ENCODE results near the gene CHST6.
"Not testable (repeated sequence)": the region's sequence is repeated elsewhere in the genome, so short reads cannot be mapped to it uniquely, and the experiment has no call there.

CHST6 gene

DNA sequence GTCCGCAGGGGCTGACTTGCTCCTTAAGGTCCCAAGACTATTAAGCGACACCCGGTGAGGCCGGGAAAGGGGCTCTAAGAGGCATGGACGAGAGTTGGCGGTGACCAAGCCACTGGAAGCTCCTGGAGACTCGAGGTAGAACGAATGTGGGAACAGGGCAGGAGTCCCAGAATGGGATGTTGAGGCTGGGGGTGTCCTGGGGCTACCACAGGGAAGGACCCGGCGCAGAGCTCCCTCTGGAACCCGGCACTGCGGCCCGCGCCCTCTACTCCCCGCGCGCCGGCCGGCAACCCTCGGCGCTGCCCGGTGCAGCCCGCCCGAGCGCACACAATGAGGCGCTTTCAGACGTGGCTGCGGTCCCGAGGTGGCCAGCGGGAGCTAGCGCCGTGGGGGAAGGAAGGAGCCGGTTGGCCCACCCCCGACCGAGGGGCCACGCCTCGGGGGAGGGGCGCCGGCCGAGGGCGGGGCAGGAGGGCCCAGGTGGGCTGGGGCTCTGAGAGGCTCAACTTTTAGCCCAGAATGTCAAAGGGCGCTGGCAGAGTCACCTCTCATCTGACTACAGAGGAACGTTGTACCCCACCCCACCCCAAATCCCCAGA lies at the start of gene CHST6:
Gene CHST6, minus strand, starts transcription at position 366 of the 599 bp plus-strand sequence. CDS start 15,613 bp downstream, outside the sequence.
- DNase-seq: peak in 55 of 58 donors; percentile 5 to 81 (median 55)

DNA sequence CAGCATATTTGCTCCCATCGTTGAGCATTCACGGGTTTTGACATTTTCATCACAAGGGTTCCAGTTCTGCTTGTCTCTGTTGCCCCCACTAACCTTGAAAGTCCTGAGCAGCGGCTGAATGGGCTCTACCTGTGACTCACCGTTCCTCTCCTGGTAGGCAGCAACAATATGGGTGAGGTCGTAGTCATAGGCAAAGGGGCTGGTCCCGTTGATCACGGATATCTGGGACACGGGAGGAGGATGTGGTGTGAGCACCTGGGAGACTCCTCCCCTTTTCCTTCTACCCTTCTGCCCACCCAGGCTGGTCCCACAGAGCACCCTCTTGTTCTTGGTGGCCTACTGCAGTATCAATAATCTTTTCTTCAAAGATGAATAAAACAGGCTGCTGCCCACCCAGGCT lies 47.2 kb upstream of the CHST6 start:
- DNase-seq: not testable (repeated sequence)

DNA sequence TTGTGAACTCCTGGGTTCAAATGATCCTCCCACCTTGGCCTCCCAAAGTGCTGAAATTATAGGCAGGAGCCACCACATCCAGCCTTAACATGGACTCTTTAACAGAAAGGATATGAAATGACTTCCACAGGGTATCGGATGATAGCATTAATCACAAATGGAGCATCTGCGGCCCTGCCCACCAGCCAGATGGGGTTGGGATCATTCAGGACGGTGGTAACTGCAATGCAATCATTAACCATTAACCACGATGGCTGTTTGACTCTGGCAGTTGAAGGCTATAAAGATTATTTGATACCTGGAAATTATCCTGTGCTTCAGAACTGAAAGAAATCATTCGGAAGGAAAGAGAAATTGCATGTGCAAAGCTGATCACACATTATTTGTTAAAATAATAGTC lies 46.0 kb upstream of the CHST6 start:
- DNase-seq: no peak

DNA sequence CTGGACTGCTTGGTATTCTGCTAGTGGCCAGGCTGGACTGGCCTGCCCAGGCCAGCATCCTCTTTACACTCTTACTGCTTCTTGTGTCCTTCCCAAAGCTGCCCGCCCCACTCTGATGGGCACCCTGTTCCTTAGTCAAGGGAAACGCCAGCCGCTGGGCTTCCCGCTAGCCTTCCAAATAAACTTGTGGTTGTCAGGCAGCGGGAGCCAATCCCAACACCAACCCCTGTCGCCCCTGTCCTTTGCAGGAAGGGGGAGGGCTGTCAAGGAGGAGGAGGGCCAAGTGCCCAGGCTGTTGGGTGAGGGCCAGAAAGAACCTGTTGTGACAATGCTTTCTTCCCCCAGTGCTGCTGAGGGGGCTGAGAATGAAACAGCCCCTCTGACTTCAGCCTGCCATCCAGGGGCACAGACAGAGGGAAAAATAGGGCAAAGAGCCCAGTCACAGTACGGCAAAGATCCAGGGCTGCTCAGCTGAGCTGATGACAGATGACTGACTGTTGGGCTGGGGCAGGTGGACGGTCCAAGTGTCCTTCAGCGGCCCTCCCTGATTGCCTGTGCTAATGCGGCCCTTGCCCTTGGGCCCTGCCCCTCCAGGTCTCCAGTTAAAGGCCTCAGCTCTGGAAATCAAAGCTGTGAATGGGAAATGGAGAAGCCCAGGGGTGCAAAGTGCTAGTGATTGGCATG lies 43.8 kb upstream of the CHST6 start:
- peak in 15 of 58 donors; percentile 1 to 46 (median 14) for DNase-seq

DNA sequence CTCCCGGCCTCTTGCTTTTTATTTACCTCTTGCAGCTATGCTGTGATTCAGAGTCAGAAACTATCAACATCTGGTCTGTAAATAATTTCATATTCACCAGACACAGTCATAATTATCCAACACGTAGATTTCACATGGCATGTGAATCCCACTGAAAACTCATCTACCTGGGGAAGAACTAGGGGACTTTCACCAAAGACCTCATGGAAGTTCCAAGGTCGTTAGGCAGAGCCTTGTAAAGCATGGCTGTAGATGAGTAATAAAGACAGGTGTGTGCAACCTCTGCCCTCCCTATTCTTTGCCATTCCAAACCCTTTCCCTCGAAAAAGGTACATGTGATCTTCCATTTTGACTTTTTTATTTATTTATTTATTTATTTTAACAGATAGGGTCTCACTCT lies 42.5 kb upstream of the CHST6 start:
- DNase-seq: no peak

DNA sequence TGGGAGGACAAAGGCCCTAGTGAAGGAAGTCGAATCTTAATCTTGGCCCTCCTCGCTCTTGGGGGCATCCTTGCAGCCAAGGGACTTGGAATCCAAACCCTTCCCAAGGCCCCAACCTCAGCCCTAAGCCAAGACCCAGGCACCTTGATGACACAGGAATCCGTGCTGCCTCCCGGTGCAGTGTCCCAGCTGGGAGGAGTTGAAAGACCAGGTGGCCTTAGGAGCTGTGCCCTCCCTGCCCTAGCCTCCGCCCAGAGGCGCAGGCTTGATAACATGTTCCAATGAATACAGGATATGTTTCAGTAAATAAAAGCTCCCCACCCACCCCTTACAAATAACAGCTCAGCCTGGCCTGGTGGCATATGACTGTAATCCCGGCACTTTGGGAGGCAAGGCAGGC lies 40.7 kb upstream of the CHST6 start, which contains the start of gene CHST5:
Gene CHST5, minus strand, starts transcription at position 208 of the 400 bp plus-strand sequence. CDS start 5,724 bp downstream, outside the sequence.
- DNase-seq: no peak

DNA sequence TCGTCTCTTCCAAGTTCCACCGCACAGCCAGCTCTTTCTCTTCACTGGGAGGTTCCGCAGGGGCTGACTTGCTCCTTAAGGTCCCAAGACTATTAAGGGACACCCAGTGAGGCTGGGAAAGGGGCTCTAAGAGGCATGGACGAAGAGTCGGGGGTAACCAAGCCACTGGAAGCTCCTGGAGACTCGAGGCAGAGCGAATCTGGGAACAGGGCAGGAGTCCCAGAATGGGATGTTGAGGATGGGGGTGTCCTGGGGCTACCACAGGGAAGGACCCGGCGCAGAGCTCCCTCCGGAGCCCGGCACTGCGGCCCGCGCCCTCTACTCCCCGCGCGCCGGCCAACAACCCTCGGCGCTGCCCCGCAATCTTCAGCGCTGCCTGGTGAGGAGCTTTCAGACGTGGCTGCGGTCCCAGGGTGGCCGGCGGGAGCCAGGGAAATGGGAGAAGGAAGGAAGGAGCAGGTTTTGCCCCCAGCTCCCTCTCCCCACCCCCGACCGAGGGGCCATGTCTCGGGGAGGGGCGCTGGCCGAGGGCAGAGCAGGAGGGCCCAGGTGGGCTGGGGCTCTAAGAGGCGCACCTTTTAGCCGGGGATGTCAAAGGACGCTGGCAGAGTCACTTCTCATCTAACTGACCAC lies 40.1 kb upstream of the CHST6 start:
- no peak for DNase-seq

DNA sequence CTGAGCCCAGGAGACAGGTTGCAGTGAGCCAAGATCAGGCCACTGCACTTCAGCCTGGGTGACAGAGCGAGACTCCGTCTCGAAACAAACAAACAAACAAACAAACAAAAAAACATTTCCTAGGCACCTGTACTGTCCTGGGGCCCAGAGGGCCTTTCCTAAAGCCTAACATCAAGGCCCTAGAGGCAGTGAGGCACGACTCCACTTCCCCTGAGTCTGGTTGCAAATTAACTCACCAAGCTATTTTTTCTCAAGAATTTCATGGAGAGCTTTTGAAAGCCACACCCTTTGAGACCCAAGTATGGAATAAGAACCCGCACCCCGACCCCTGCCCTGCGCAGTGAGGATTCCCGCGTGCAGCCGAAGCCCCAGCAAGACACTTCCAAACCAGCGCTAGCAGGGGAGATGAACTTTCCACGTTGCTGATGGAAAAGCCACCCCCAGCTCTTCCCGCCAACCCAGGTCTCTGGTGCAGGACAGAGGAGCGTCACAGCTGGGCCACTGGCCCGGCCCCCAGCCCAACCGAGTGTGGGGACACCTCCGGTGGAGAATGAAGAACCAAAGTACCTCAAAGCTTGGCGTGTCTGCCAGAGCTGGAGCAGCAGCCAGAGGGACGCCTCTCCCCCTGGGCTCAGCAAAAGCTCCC lies 39.4 kb upstream of the CHST6 start:
- DNase-seq: no peak

DNA sequence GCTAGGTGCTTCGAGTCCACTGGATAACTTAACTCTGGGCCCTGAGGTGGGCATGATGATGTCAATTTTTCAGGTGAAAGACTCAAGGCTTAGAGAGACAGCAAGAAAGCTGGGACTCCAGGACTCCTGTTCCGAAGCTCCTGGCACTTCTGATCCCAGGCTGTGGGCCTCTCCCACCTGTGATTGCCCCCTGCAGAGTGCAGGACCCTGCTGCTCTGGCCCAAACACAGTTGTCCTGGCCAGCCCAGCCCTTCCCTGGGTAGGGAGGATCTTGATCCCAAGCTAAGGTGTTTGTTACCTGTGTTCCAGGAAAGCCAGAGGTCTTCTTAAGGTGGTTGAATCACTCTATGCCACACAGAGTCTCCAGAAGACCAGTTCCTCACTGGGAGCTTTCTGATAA lies 37.5 kb upstream of the CHST6 start:
- no peak for DNase-seq

DNA sequence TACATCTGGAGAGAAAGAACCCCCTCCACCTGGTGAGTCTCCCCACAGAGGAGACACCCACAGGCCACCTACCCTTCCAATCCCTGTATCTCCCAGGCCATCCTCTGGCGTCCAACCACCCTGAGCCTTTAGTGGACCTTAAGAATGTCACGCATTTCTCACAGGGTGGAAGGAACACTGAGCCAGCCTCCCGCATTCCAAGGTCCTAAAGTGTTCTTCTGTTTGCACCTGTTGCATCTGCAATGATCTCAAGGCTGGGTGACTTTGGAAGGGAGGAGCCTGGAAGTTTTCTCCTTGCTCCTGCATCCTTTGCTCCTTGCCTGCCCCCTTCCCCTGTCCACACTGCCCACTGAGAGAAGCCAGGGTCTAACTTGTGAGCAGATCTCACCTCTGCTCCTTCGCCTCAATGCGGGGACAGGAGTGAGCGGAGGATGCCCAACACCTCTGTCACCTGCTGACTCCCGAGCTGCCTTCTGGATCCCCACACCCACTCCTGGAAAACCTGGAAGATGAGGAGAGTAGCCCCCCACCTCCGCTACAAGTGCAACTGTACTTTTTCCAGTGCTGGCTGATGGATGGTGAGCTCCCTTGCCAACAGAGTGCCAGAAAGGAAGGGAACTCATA lies 37.0 kb upstream of the CHST6 start:
- DNase-seq: no peak

DNA sequence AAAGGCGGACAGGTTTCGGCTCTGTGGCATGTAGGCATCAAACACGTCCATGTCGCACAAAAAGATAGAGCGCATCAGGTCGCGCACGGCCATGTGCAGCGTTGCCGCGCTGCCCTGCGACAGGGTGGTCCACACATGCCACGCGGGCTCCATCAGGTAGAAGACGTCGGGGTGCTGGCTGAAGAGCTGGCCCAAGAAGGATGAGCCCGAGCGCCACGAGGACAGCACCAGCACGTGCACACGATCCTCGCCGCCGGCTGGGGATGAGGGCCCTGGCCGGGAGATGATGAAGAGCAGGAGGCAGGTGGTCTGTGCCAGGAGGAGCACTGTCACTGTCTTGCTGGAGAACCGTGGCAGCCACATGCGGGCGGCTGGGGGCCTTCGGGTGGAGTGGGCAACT lies 34.7 kb upstream of the CHST6 start:
- DNase-seq: no peak

DNA sequence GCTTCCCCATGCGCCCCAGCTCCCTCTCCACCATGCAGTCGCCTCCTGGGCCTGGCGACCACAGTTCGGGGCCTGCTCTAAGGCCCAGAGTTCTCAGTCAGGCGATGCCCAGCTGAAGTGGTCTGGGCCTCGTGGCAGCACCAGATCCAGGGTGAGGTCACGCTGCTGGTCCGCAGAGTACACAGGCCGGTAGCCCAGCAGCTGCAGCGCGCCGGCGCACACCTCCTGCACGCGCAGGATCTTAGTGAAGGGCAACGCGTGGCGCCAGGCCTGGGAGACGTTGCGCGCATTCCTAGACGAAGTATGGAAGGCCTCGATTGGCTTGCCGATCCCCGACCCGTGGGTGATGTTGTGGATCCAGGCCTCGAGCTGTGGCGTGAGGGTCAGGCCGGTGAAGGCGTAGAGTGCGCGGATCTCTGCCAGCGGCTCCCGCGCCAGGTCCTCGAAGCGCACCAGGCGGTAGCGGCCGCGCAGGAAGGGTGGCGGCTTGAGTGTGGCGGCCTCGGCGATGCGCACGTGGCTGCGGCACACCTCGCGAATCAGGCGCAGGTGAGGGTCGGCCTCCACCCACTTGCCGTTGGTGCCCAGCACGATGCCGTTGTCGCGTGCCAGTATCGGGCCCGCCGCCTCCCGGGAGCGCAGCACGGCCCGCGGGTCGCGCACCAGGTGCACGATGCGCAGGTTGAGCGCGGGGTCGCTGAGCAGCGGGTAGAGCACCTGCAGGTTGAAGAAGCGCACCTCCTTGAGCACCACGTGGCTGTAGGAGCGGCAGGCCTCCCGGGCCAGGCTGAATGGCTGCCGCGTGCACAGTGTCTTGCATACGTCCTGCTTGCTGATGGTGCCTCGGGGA lies 34.0 kb upstream of the CHST6 start:
- no peak for DNase-seq

DNA sequence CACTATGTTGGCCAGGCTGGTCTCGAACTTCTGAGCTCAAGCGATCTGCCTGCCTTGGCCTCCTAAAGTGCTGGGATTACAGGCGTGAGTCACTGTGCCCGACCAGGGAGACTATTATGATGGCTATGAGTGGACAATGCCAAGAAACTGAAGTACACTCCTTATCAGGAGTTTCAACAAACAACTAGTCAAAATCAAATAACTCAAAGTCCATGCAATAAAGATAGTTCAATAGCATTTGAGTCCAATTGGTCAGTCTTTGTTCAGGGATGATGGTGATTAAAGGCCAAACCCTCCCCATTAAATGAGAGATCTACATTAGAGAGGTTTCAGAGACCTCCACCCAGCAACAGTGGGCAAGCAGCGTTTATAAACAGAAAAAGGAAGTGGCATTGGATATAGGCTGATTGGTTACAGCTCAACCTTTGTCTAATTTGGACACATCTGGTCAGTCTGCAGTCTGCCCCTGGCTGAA lies 32.6 kb upstream of the CHST6 start:
- no peak for DNase-seq

DNA sequence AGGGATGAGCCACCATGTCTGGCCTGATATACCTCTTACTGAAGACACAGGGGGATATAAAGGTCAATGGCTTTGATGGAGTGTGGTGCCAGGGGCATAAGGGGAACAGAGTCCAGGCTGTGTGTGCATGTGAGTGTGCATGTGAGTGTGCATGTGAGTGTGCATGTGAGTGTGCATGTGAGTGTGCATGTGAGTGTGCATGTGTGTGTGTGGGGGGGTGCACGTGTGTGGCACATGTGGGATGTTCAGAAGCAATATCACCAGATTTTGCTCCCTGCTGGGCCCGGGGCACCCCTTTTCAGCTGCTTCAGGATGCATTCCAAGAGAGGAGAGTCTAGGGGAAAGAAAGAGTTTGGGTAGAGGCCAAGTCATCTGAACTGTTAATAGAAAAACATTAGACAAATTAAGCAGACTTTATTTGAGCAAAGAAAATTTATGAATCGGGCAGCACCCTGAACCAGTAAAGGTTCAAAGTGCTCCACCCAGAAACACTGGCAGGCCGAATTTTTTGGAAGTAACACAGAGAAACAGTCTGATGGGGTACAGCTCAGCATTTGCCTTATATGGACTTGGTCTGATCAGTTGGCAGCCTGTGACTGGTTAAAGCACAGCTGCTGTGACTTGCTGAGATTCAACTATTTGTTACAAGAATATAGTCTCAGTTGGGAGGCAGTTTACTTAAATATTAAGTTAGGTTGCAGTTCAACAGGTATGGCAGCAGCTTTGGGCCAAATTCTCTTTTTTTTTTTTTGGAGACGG lies 31.0 kb upstream of the CHST6 start:
- no peak for DNase-seq

DNA sequence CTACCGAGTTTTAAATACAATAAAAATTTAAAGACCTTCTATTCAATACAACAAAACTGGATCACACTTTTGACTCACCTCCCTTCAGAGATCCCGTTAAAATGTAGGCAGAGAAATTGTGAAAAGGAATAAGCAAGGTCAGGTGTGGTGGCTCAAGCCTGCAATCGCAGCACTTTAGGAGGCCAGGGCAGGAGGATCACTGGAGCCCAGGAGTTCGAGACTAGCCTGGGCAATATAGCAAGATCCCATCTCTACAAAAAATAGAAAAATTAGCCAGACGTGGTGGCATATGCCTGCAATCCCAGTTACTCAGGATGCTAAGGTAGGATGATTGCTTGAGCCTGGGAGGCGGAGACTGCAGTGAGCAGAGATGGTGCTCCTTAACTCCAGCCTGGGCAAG lies 23.9 kb upstream of the CHST6 start:
- no peak for DNase-seq

DNA sequence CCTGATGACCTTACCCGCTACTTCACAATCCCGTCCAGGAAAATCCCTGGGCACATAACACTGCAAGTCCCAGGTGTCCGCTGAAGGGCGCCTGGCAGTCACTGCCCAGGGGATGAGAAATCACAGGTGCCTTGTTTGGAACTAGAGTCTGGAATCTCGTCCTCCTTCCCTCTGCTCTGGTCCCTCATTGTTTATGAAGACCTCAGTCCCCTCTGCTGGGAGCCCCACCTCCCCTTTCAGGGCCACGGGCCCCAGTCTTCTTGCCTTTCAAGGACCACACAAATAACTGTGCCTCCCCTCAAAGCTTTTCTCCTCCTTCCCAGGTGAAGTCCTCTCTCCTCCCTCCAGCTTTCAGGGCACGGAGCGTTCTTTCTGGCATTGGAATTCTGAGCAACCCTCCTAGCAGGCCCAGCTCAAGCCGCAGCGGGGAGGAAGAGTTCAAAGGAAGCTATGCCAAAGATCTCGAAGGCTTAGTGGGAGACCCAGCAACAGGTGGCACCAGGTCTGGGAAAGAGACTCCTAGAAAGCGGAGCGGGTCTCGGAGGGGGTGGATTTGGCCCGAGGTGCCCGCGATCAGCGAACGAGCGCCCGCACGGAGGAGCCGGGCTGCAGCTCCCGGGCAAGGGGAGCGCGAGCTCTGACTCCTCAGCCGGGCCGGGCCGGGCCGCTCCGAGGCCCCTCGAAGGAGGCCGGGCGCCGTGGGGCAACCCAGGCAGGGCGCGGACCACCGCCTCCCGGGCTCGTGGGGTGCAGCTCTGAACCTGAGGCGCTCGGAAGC lies 21.1 kb upstream of the CHST6 start:
- DNase-seq: peak in 17 of 58 donors; percentile 17 to 65 (median 44)

DNA sequence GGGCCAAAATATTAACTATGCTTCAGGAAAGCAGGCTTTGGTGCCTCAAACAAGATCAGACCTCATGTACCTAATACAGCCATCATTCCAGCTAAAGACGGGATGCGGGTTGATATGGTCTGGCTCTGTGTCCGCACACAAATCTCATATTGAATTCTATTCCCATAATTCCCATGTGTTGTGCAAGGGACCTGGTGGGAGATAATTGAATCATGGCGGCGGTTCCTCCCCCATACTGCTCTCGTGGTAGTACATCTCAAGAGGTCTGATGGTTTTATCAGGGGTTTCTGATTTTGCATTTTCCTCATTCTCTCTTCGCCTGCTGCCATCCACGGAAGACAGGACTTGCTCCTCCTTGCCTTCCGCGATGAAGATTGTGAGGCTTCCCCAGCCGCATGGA lies 19.1 kb upstream of the CHST6 start:
- DNase-seq: no peak

DNA sequence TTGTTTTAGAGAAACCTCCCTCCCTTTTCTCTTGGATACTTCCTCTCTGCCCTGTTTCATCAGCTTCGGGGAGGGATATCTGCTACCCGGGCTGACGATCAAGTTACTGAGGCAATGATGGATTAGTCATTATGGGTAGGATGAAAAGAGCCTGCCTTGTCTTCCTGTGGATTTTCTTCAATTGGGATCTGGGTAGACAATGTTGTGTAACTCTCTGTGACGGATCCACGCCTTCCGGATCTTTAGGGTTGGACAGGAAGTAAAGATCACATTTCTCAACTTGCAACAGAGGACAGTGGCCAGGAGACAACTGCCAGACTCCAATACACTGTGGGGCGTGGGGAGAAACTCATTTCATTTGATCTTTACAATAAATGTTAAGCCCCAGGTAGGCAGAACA lies 11.3 kb upstream of the CHST6 start:
- peak in 2 of 58 donors; percentile 6 to 14 for DNase-seq

DNA sequence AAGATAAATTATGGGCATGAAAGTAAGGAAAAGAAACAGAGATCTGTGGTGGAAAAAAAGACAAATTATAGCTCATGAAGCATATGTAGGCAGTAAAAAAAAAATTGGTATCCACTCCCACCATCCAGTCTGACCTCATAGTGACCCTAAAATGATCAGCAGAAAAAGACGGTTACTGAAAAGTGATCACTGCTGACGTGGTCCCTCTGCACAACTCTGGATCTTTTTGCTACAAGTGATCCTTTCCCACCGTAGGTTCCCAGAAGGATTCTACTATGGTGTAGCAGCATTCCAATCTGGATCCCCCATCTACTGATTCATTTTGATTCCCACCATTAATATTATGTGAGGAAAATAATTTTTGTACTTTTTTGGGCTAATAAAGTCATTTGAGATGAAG lies 10.9 kb upstream of the CHST6 start:
- no peak for DNase-seq

Measured in anterior cingulate cortex (tissue), 58 donors.